Ascending aorta (tissue), 2 donors: ENCODE data around the gene TMOD4. TPM values are rescaled to one million over a fixed set of nuclear protein-coding genes. Genes with fewer than 3 reads are reported as not detected.

ENCODE experiments used
- DNase-seq, 2 donors: peaks; one replicate each; pipeline ENCODE4 v3.0.0-alpha.2; 2019; ENCODE audit warnings: low spot score in 2 of 2
- H3K27ac ChIP-seq, 2 donors: fragments of 200-600 bp; sonication (generic); one replicate each; pipeline ENCODE4 v1.5.1; 2016 to 2017; ENCODE audit warnings: mild to moderate bottlenecking in 1 of 2
- H3K27me3 ChIP-seq: fragments of 200-600 bp; sonication (generic); one replicate; pipeline ENCODE4 v1.5.1; 2017
- H3K36me3 ChIP-seq, 2 donors: fragments of 200-600 bp; sonication (generic); one replicate each; pipeline ENCODE4 v1.5.1; 2016
- H3K4me1 ChIP-seq, 2 donors: fragments of 200-600 bp; sonication (generic); one replicate each; pipeline ENCODE4 v1.5.1; 2016 to 2017; ENCODE audit warnings: mild to moderate bottlenecking in 1 of 2
- H3K4me3 ChIP-seq, 2 donors: fragments of 200-600 bp; sonication (generic); one replicate each; pipeline ENCODE4 v1.5.1; 2016 to 2017; ENCODE audit warnings: mild to moderate bottlenecking in 1 of 2
- H3K9me3 ChIP-seq, 2 donors: fragments of 200-600 bp; sonication (generic); one replicate each; pipeline ENCODE4 v1.5.1; 2016
- intact Hi-C: fragments of 100-400 bp; cut with DNase I; formaldehyde crosslinking; loops from one replicate; pipeline ENCODE4 v1.15.1; 2023
- total RNA-seq: library from RNA; depleted of rRNA; stranded (reverse); fragments of >200 nt; gene quantifications from one replicate; pipeline ENCODE4 v1.1.0, GENCODE V29; 2016
- TF ChIP-seq, protein P1 (sequence below), 3 experiments: fragments of 200-600 bp in 2 of 3; fragments of 450-650 bp in 1 of 3; sonication (generic) in 2 of 3; IDR thresholded peaks; one replicate each; pipeline ENCODE4 v1.5.1; 2016 to 2019; ENCODE audit warnings: antibody characterized with exemption in 3 of 3, mild to moderate bottlenecking in 1 of 3, moderate library complexity in 1 of 3

Gene TMOD4
- not detected for total RNA-seq

DNA sequence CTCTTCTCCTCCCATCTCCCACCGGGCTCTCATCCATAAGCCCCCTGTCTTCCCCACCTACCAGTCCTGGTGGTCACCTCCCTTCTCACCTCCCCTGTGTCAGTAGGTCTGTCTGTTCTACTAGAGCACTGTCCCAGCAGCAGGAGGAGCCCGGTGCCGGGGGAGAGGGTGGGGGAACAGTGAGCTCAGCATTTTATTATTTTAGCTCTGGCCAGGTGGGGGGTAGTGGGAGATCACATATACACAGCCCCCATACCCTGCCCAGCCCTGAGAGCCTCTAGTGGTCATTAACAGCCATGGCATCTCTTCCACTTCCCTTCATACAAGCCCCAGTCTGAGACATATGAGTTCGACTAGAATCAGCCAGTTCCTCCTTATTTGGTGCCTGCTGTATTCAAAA lies at the start of gene TMOD4:
TSS of gene TMOD4 (minus strand) at position 119 of the 400 bp plus-strand sequence. CDS start 1,106 bp downstream, outside the sequence.
- no peaks in the 10 kb centered on the region for H3K9me3 ChIP-seq
- TF ChIP-seq, protein P1, sequence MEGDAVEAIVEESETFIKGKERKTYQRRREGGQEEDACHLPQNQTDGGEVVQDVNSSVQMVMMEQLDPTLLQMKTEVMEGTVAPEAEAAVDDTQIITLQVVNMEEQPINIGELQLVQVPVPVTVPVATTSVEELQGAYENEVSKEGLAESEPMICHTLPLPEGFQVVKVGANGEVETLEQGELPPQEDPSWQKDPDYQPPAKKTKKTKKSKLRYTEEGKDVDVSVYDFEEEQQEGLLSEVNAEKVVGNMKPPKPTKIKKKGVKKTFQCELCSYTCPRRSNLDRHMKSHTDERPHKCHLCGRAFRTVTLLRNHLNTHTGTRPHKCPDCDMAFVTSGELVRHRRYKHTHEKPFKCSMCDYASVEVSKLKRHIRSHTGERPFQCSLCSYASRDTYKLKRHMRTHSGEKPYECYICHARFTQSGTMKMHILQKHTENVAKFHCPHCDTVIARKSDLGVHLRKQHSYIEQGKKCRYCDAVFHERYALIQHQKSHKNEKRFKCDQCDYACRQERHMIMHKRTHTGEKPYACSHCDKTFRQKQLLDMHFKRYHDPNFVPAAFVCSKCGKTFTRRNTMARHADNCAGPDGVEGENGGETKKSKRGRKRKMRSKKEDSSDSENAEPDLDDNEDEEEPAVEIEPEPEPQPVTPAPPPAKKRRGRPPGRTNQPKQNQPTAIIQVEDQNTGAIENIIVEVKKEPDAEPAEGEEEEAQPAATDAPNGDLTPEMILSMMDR (IDR thresholded peaks at IDR 0.05), result peak in 2 of 3 experiments; percentile 20 to 36
- no peak within 1 kb of the TSS for H3K4me3 ChIP-seq
- intact Hi-C loops, result no loop called here
- H3K27ac ChIP-seq, result no peak within 1 kb of the TSS
- peaks cover 58 to 63% of the 10 kb centered on the region in 2 donors for H3K36me3 ChIP-seq
- no peak for DNase-seq
- no peaks in the 10 kb centered on the region for H3K27me3 ChIP-seq
- H3K4me1 ChIP-seq, result no peaks in the 10 kb centered on the region

- Histone ChIP-seq H3K4me1 (no peaks in the 10 kb centered on the region), H3K27ac (no peak overlapping the region), H3K9me3 (no peaks in the 10 kb centered on the region), H3K36me3 (peaks cover 4 to 15% of the 10 kb centered on the region in 2 donors), H3K27me3 (no peaks in the 10 kb centered on the region), H3K4me3 (no peak overlapping the region)
- DNase-seq, result no peak
- intact Hi-C loops, result no loop called here
- TF ChIP-seq, protein P1 (IDR thresholded peaks at IDR 0.05), result no peak
Measured at GRCh38 chr1:151222130-151222529, 46.3 kb upstream of the TMOD4 start.

DNA sequence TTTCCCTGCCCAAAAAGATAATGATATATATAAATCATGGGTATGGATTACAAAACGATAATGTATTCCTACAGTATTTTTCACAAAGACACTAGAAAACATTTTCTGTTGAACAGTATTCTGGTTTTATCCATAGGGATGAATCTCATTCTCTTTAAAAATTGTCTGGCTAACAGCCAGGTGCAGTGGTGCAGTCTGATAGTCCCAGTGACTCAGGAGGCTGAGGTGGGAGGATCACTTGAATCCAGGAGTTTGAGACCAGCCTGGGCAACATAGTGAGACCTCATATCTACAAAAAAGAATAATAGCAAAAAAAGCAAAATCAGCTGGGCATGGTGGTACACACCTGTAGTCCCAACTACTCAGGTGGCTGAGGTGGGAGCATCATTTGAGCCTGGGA lies 45.8 kb upstream of the TMOD4 start:
- no peak for DNase-seq
- H3K4me1 ChIP-seq, result no peaks in the 10 kb centered on the region
- TF ChIP-seq, protein P1 (IDR thresholded peaks at IDR 0.05), result no peak
- no peaks in the 10 kb centered on the region for H3K9me3 ChIP-seq
- intact Hi-C loops, result no loop called here
- H3K27ac ChIP-seq, result no peak overlapping the region
- peaks cover 3 to 14% of the 10 kb centered on the region in 2 donors for H3K36me3 ChIP-seq
- no peak overlapping the region for H3K4me3 ChIP-seq
- H3K27me3 ChIP-seq, result no peaks in the 10 kb centered on the region

GRCh38 chr1:151213560-151213959 lies 37.8 kb upstream of the TMOD4 start:
- H3K36me3 ChIP-seq, result peaks cover 6 to 17% of the 10 kb centered on the region in 2 donors
- intact Hi-C loops, result no loop called here
- no peaks in the 10 kb centered on the region for H3K9me3 ChIP-seq
- TF ChIP-seq, protein P1 (IDR thresholded peaks at IDR 0.05), result no peak
- H3K27ac ChIP-seq, result no peak overlapping the region
- H3K4me3 ChIP-seq, result no peak overlapping the region
- H3K4me1 ChIP-seq, result peaks cover 0 to 3% of the 10 kb centered on the region in 2 donors
- DNase-seq, result no peak
- no peaks in the 10 kb centered on the region for H3K27me3 ChIP-seq

GRCh38 chr1:151211972-151212705 lies 36.4 kb upstream of the TMOD4 start:
- Histone ChIP-seq H3K27ac (peak overlapping the region in 1 of 2 donors; percentile 12), H3K4me3 (no peak overlapping the region), H3K4me1 (peaks cover 0 to 12% of the 10 kb centered on the region in 2 donors), H3K27me3 (no peaks in the 10 kb centered on the region), H3K9me3 (no peaks in the 10 kb centered on the region), H3K36me3 (peaks cover 18 to 28% of the 10 kb centered on the region in 2 donors)
- intact Hi-C loops, result no loop called here
- no peak for DNase-seq
- TF ChIP-seq, protein P1 (IDR thresholded peaks at IDR 0.05), result no peak
